22Rv1 (cell line): ENCODE results near the gene TMEM150C.

Experiments used
- ZFX ChIP-seq: fragments of 450-650 bp; IDR thresholded peaks from 2 replicates; pipeline ENCODE4 v1.6.1; 2017; ENCODE audit warnings: antibody characterized with exemption, borderline replicate concordance
- TF ChIP-seq, protein P1 (sequence below): fragments of 450-650 bp; IDR thresholded peaks from 2 replicates; pipeline ENCODE4 v1.5.1; 2017; ENCODE audit warnings: mild to moderate bottlenecking

DNA sequence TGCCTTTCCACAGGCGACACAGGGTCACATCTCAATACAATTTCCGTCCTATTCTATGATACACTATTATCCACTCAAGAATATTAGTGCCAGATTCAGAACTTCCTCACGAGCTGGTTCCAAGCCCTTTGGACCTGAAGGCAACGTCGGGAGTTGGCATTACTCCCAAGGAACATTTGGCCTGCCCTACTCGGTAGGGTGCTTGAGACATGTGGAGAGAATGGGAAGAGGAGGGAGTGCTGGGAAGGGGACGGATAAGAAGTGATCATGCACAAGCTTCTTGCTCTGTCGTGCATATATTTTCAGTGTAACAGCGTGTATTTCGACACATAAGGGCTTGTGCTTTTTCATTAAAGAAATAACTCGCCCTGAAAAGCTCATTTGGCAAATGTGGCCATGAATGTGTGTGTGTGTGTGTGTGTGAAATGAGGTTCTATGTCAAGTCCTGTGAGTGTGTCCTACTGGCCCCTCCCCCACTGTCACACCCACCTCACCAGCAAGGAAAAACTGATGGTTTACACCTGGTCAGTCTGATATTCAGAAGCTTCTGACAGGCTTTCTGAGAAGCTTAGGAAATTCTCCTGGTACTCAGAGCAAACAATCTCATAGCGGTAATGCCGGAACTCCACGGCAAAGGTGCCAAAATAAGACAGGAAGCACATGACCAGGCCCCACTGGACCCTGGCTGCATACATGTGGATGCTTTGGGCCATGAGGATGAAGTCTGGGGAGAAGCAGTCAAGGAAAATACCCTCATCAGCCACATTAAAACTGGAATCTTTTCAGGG, 76.6 kb downstream of the TMEM150C start:
- TF ChIP-seq, protein P1, sequence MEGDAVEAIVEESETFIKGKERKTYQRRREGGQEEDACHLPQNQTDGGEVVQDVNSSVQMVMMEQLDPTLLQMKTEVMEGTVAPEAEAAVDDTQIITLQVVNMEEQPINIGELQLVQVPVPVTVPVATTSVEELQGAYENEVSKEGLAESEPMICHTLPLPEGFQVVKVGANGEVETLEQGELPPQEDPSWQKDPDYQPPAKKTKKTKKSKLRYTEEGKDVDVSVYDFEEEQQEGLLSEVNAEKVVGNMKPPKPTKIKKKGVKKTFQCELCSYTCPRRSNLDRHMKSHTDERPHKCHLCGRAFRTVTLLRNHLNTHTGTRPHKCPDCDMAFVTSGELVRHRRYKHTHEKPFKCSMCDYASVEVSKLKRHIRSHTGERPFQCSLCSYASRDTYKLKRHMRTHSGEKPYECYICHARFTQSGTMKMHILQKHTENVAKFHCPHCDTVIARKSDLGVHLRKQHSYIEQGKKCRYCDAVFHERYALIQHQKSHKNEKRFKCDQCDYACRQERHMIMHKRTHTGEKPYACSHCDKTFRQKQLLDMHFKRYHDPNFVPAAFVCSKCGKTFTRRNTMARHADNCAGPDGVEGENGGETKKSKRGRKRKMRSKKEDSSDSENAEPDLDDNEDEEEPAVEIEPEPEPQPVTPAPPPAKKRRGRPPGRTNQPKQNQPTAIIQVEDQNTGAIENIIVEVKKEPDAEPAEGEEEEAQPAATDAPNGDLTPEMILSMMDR = no peak
- TF ChIP-seq ZFX = no peak
